GM19328 (cell line): ENCODE results near the gene ATL3.
"Not testable (repeated sequence)": the region's sequence is repeated elsewhere in the genome, so short reads cannot be mapped to it uniquely, and the experiment has no call there.

ENCODE experiments used
- ATAC-seq: cut with Tn5 transposase; IDR thresholded peaks from one replicate; pipeline ENCODE4 v1.9.1; 2021; ENCODE audit warnings: mild to moderate bottlenecking, moderate library complexity; ENCODE audit not compliant: unreplicated experiment

ATL3 gene

GRCh38 chr11:63595296-63595695, 75.9 kb downstream of the ATL3 start:
- ATAC-seq = no peak

GRCh38 chr11:63592975-63593395, 78.2 kb downstream of the ATL3 start:
- ATAC-seq = no peak

- no peak for ATAC-seq
These were observed 81.0 kb downstream of the ATL3 start for GRCh38 chr11:63590024-63590788.

- ATAC-seq = no peak
These were observed 82.2 kb downstream of the ATL3 start for GRCh38 chr11:63589000-63589399.

- no peak for ATAC-seq
These were observed 84.6 kb downstream of the ATL3 start for GRCh38 chr11:63586451-63587166.

- no peak for ATAC-seq
These were observed 87.9 kb downstream of the ATL3 start for GRCh38 chr11:63583357-63583677.

GRCh38 chr11:63581224-63581623, 90.0 kb downstream of the ATL3 start:
- not testable (repeated sequence) for ATAC-seq

- ATAC-seq = not testable (repeated sequence)
These were observed 92.3 kb downstream of the ATL3 start for GRCh38 chr11:63578882-63579281.

GRCh38 chr11:63574856-63575602, 96.1 kb downstream of the ATL3 start:
- no peak for ATAC-seq
